Measurements from ENCODE around the gene GPR55. TPM values are rescaled to one million over a fixed set of nuclear protein-coding genes. Genes with fewer than 3 reads are reported as not detected.

GPR55 gene
- total and polyA plus RNA-seq, 2 donors (not counting 3 experiments of a cell fraction or from before 2014, with no cell fraction given) = not detected

DNA sequence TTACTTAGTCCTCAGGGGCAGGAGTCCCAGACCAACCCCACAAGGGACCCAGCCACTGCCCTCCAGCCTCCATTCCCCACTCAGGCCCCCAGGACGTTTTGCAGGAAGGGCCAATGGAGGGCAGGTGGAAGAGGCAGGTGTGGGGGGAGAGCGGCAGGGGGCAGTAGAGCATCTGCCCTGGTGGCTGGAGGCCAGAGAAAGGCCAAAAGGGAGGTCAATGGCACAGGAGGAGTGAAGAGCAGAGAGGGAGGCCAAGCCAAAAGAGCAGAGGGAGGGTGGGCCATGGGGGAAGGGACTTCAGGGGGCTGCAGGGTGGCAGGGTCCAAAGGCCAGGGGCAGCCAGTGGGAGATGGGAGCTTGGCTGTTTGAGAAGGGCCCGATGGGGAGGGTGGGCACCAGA is 17.3 kb upstream of the GPR55 start:
- no peaks in the 10 kb centered on the region for H3K27me3 ChIP-seq (ENCODE audit: control insufficient read depth in 2 of 2, insufficient read depth in 2 of 2, low read length in 2 of 2)
- intact Hi-C loops (cut with micrococcal nuclease) = no loop called here
- H3K9me3 ChIP-seq (replicated peaks; ENCODE audit: control insufficient read depth, insufficient read depth, low read length) = no peaks in the 10 kb centered on the region
- DNase-seq (ENCODE audit: low read depth, low spot score) = no peak
- no peak overlapping the region for H3K4me3 ChIP-seq (replicated peaks in 1 of 3; ENCODE audit: insufficient read depth in 1 of 3, low read depth in 1 of 3, low read length in 3 of 3)
- no peaks in the 10 kb centered on the region for H3K36me3 ChIP-seq (ENCODE audit: control insufficient read depth in 2 of 2, extremely low read depth in 1 of 2, insufficient read depth in 2 of 2, low read length in 2 of 2)
- dilution Hi-C loops (cut with MboI; ENCODE audit: extremely low pct_ligation_motif_present, low sequenced_read_pairs) = no loop called here
- FAIRE-seq = no peak
- H3K9ac ChIP-seq (replicated peaks; ENCODE audit: extremely low read depth, insufficient read depth, low read length) = no peak overlapping the region
- ChIA-PET CTCF (no interaction called here), POLR2A (no interaction called here)
- no peak overlapping the region for H2AFZ ChIP-seq (ENCODE audit: low read depth, low read length)
- TF ChIP-seq, protein P1, sequence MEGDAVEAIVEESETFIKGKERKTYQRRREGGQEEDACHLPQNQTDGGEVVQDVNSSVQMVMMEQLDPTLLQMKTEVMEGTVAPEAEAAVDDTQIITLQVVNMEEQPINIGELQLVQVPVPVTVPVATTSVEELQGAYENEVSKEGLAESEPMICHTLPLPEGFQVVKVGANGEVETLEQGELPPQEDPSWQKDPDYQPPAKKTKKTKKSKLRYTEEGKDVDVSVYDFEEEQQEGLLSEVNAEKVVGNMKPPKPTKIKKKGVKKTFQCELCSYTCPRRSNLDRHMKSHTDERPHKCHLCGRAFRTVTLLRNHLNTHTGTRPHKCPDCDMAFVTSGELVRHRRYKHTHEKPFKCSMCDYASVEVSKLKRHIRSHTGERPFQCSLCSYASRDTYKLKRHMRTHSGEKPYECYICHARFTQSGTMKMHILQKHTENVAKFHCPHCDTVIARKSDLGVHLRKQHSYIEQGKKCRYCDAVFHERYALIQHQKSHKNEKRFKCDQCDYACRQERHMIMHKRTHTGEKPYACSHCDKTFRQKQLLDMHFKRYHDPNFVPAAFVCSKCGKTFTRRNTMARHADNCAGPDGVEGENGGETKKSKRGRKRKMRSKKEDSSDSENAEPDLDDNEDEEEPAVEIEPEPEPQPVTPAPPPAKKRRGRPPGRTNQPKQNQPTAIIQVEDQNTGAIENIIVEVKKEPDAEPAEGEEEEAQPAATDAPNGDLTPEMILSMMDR (IDR thresholded peaks at IDR 0.05; ENCODE audit: extremely low read depth in 1 of 2, insufficient read depth in 1 of 2, low read depth in 1 of 2, low read length in 2 of 2) = no peak
- TF ChIP-seq MYC (IDR thresholded peaks at IDR 0.05; ENCODE audit: low read depth, low read length) (no peak), FOS (IDR thresholded peaks at IDR 0.05; ENCODE audit: borderline replicate concordance, insufficient read depth, low read length) (no peak), GATA2 (IDR thresholded peaks at IDR 0.05; ENCODE audit: insufficient read depth, insufficient read length, low read depth, low read length) (no peak), MAX (IDR thresholded peaks at IDR 0.05; ENCODE audit: insufficient read depth, insufficient read length) (no peak), EZH2 (IDR thresholded peaks at IDR 0.05; ENCODE audit: borderline replicate concordance, low read depth, low read length, severe bottlenecking) (no peak), JUN (IDR thresholded peaks at IDR 0.05; ENCODE audit: borderline replicate concordance, insufficient read depth, insufficient read length, low read depth) (no peak), POLR2AphosphoS5 (IDR thresholded peaks at IDR 0.05; ENCODE audit: insufficient read depth, low read depth, low read length) (no peak), POLR2A (IDR thresholded peaks at IDR 0.05; ENCODE audit: low read depth, low read length) (no peak)
- H3K79me2 ChIP-seq (ENCODE audit: control insufficient read depth, insufficient read depth, low read length) = no peaks in the 10 kb centered on the region
- H3K4me2 ChIP-seq (ENCODE audit: insufficient read depth, low read length) = no peak overlapping the region
- no peaks in the 10 kb centered on the region for H3K9me1 ChIP-seq (replicated peaks; ENCODE audit: control insufficient read depth, extremely low read depth, insufficient read depth, low read length)
- H3K4me1 ChIP-seq (ENCODE audit: control insufficient read depth, extremely low read depth, insufficient read depth, low read length) = no peaks in the 10 kb centered on the region
- H4K20me1 ChIP-seq (replicated peaks; ENCODE audit: control insufficient read depth, extremely low read depth, insufficient read depth, low read length) = no peaks in the 10 kb centered on the region
- no TSS peak for BruUV-seq (replicated peaks)
- no peak overlapping the region for H3K27ac ChIP-seq (ENCODE audit: insufficient read depth, low read depth, low read length)

Data from endothelial cell of umbilical vein (primary cell).